ENCODE data around the gene STAB2. TPM values are rescaled to one million over a fixed set of nuclear protein-coding genes. Genes with fewer than 3 reads are reported as not detected.

The STAB2 gene
- total and polyA plus RNA-seq, 2 of the 4 experiments (the other 2 are of a cell fraction), result not detected

DNA sequence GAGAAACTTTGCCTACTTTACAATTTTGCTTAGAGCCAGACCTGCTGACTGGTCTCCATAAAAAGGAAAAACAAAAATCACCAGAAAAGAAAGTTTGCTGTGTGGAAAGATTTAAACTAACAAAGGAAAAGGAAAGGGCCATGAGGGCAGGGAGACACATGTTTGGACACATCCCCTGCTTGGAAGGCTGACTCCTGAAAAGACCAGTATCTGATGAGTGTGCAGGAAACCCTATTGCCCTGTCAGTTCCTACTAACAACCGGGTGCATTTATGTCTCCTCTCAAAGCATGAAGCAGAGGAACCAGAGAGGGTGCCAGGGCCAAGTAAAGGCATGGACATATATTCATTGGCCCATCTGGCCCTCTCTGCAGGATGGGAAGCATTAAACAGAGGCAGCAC, 7.0 kb upstream of the STAB2 start:
- H3K14ac ChIP-seq (replicated peaks; ENCODE audit: low read depth, low read length), result no peak overlapping the region
- H3K4me3 ChIP-seq (ENCODE audit: insufficient read depth, low read depth, low read length), result no peak overlapping the region
- no peak overlapping the region for H2BK20ac ChIP-seq (ENCODE audit: low read depth, low read length)
- intact Hi-C loops (cut with micrococcal nuclease) (no loop called here), in situ Hi-C loops (cut with MboI; ENCODE audit: low sequenced_read_pairs) (no loop called here), dilution Hi-C loops (cut with HindIII; ENCODE audit: low sequenced_read_pairs, unreplicated experiment) (no loop called here)
- ChIA-PET CTCF (no interaction called here), POLR2A (ENCODE audit: unreplicated experiment) (no interaction called here)
- H4K8ac ChIP-seq (ENCODE audit: low read depth in 2 of 2, low read length in 2 of 2), result no peak overlapping the region
- H2AFZ ChIP-seq (replicated peaks; ENCODE audit: low read length, poor library complexity), result no peak overlapping the region
- no peak overlapping the region for H2AK5ac ChIP-seq (ENCODE audit: low read depth, low read length)
- no peak overlapping the region for H2BK5ac ChIP-seq (ENCODE audit: low read depth, low read length, poor library complexity, severe bottlenecking)
- H3K9ac ChIP-seq (ENCODE audit: low read depth, low read length), result no peak overlapping the region
- no peak overlapping the region for H2AK9ac ChIP-seq (replicated peaks; ENCODE audit: low read depth, low read length, poor library complexity)
- ATAC-seq (ENCODE audit: low read depth) (no peak), DNase-seq (no peak)
- H3K27me3 ChIP-seq (ENCODE audit: control insufficient read depth, insufficient read depth, low read length), result no peaks in the 10 kb centered on the region; the same call in 1 of the 2 replicates
- no peak overlapping the region for H3K18ac ChIP-seq (ENCODE audit: low read depth, low read length)
- no peaks in the 10 kb centered on the region for H3K79me1 ChIP-seq (ENCODE audit: low read depth in 1 of 2, low read length in 2 of 2)
- no peaks in the 10 kb centered on the region for H3K4me1 ChIP-seq (ENCODE audit: control insufficient read depth, insufficient read depth, low read length)
- no peak overlapping the region for H4K5ac ChIP-seq (ENCODE audit: low read depth, low read length)
- BruUV-seq (replicated peaks), result no TSS peak
- H3K23ac ChIP-seq (ENCODE audit: low read depth, low read length), result no peak overlapping the region
- H3K4ac ChIP-seq (ENCODE audit: low read depth, low read length), result no peak overlapping the region
- no peaks in the 10 kb centered on the region for H3K9me3 ChIP-seq (ENCODE audit: control insufficient read depth, insufficient read depth, low read length)
- no peak overlapping the region for H4K91ac ChIP-seq (ENCODE audit: insufficient read depth, low read depth, low read length)
- H3K56ac ChIP-seq (ENCODE audit: extremely low read depth, insufficient read depth, low read length), result no peak overlapping the region
- H3K27ac ChIP-seq (ENCODE audit: insufficient read depth, low read length), result no peak overlapping the region
- H2BK15ac ChIP-seq (ENCODE audit: low read depth, low read length), result no peak overlapping the region
- no peak overlapping the region for H2BK120ac ChIP-seq (ENCODE audit: low read depth, low read length)
- no CpG with 5 or more reads among the region's 1 CpG for WGBS, 2 experiments (ENCODE audit: extremely low coverage in 2 of 2, insufficient read length in 1 of 2)
- no peaks in the 10 kb centered on the region for H3K9me1 ChIP-seq (ENCODE audit: insufficient read depth, low read length)
- H4K20me1 ChIP-seq (ENCODE audit: insufficient read depth, low read length), result no peaks in the 10 kb centered on the region
- H3K36me3 ChIP-seq (ENCODE audit: control insufficient read depth, insufficient read depth, low read length), result no peaks in the 10 kb centered on the region
- H3K4me2 ChIP-seq (ENCODE audit: low read depth, low read length), result no peak overlapping the region
- no peak for TF ChIP-seq FOS (IDR thresholded peaks at IDR 0.05; ENCODE audit: low read depth, low read length)
- TF ChIP-seq MAZ (IDR thresholded peaks at IDR 0.05; ENCODE audit: borderline replicate concordance, low read depth, low read length), result no peak
- TF ChIP-seq NFE2L2 (IDR thresholded peaks at IDR 0.05; ENCODE audit: low read depth, low read length), result no peak
- TF ChIP-seq MAFK (IDR thresholded peaks at IDR 0.05; ENCODE audit: low read depth, low read length), result no peak
- TF ChIP-seq MXI1 (IDR thresholded peaks at IDR 0.05; ENCODE audit: borderline replicate concordance, low read depth, low read length), result no peak
- no peak for TF ChIP-seq RCOR1 (IDR thresholded peaks at IDR 0.05; ENCODE audit: insufficient replicate concordance, low read length)
- TF ChIP-seq, protein P1, sequence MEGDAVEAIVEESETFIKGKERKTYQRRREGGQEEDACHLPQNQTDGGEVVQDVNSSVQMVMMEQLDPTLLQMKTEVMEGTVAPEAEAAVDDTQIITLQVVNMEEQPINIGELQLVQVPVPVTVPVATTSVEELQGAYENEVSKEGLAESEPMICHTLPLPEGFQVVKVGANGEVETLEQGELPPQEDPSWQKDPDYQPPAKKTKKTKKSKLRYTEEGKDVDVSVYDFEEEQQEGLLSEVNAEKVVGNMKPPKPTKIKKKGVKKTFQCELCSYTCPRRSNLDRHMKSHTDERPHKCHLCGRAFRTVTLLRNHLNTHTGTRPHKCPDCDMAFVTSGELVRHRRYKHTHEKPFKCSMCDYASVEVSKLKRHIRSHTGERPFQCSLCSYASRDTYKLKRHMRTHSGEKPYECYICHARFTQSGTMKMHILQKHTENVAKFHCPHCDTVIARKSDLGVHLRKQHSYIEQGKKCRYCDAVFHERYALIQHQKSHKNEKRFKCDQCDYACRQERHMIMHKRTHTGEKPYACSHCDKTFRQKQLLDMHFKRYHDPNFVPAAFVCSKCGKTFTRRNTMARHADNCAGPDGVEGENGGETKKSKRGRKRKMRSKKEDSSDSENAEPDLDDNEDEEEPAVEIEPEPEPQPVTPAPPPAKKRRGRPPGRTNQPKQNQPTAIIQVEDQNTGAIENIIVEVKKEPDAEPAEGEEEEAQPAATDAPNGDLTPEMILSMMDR (conservative IDR thresholded peaks at IDR 0.05; ENCODE audit: low read depth, low read length), result no peak
- TF ChIP-seq RFX5 (IDR thresholded peaks at IDR 0.05; ENCODE audit: low read depth, low read length), result no peak
- no peak for TF ChIP-seq CEBPB (IDR thresholded peaks at IDR 0.05; ENCODE audit: low read depth, low read length)
- no peak for TF ChIP-seq BHLHE40 (IDR thresholded peaks at IDR 0.05; ENCODE audit: low read depth, low read length)
- TF ChIP-seq, protein P2, sequence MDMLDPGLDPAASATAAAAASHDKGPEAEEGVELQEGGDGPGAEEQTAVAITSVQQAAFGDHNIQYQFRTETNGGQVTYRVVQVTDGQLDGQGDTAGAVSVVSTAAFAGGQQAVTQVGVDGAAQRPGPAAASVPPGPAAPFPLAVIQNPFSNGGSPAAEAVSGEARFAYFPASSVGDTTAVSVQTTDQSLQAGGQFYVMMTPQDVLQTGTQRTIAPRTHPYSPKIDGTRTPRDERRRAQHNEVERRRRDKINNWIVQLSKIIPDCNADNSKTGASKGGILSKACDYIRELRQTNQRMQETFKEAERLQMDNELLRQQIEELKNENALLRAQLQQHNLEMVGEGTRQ (IDR thresholded peaks at IDR 0.05; ENCODE audit: low read depth, low read length), result no peak
- no peak for TF ChIP-seq POLR2A (IDR thresholded peaks at IDR 0.05; ENCODE audit: low read depth, low read length)
- no peak for TF ChIP-seq RAD21 (IDR thresholded peaks at IDR 0.05; ENCODE audit: low read length)
- TF ChIP-seq, protein P3, sequence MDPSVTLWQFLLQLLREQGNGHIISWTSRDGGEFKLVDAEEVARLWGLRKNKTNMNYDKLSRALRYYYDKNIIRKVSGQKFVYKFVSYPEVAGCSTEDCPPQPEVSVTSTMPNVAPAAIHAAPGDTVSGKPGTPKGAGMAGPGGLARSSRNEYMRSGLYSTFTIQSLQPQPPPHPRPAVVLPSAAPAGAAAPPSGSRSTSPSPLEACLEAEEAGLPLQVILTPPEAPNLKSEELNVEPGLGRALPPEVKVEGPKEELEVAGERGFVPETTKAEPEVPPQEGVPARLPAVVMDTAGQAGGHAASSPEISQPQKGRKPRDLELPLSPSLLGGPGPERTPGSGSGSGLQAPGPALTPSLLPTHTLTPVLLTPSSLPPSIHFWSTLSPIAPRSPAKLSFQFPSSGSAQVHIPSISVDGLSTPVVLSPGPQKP (IDR thresholded peaks at IDR 0.05; ENCODE audit: borderline replicate concordance, low read depth, low read length), result no peak
- TF ChIP-seq SMC3 (IDR thresholded peaks at IDR 0.05; ENCODE audit: low read depth, low read length), result no peak
- TF ChIP-seq CHD1 (IDR thresholded peaks at IDR 0.05; ENCODE audit: low read depth, low read length), result no peak
